HepG2 (cell line): ENCODE results near the gene MOB3C. TPM values are rescaled to one million over a fixed set of nuclear protein-coding genes. Genes with fewer than 3 reads are reported as not detected.

ENCODE experiments used
- AKAP8 ChIP-seq: sonication (generic); formaldehyde crosslinking; IDR thresholded peaks from 2 replicates; pipeline ENCODE4 v1.5.1; 2020; ENCODE audit warnings: mild to moderate bottlenecking, missing genetic modification reagents
- GATAD1 ChIP-seq: IDR thresholded peaks from 2 replicates; pipeline ENCODE4 v1.6.1; 2016; ENCODE audit warnings: missing genetic modification reagents, missing compliant biosample characterization
- HHEX ChIP-seq: IDR thresholded peaks from 2 replicates; pipeline ENCODE4 v1.6.1; 2016; ENCODE audit warnings: control low read depth
- IKZF1 ChIP-seq: fragments of 450-650 bp; IDR thresholded peaks from 2 replicates; pipeline ENCODE4 v1.7.1; 2016
- JARID2 ChIP-seq: sonication (generic); formaldehyde crosslinking; IDR thresholded peaks from 2 replicates; pipeline ENCODE4 v1.8.1; 2023; ENCODE audit warnings: missing genetic modification reagents, inconsistent platforms; ENCODE audit not compliant: insufficient replicate concordance
- KDM2A ChIP-seq: sonication (generic); formaldehyde crosslinking; IDR thresholded peaks from 2 replicates; pipeline ENCODE4 v1.4.0; 2020; ENCODE audit warnings: low read depth, missing genetic modification reagents, borderline replicate concordance
- MAZ ChIP-seq, 2 experiments: sonication (generic) in 1 of 2; formaldehyde crosslinking in 1 of 2; IDR thresholded peaks; 2 replicates each; pipeline versions ENCODE4 v1.5.0 to v1.6.1; 2012 to 2020; ENCODE audit warnings: low read depth in 2 of 2, mild to moderate bottlenecking in 2 of 2, borderline replicate concordance in 1 of 2, improper control_type of control experiment in 1 of 2, low read length in 1 of 2, missing genetic modification reagents in 1 of 2, moderate library complexity in 1 of 2
- NCOA1 ChIP-seq: sonication (generic); formaldehyde crosslinking; IDR thresholded peaks from 2 replicates; pipeline ENCODE4 v1.9.0; 2021; ENCODE audit warnings: missing genetic modification reagents
- SAFB2 ChIP-seq: sonication (generic); formaldehyde crosslinking; IDR thresholded peaks from 2 replicates; pipeline ENCODE4 v1.5.1; 2020; ENCODE audit warnings: missing genetic modification reagents, low read depth, mild to moderate bottlenecking, borderline replicate concordance
- TBL1XR1 ChIP-seq: fragments of 150-350 bp; IDR thresholded peaks from 2 replicates; pipeline ENCODE4 v1.6.1; 2014; ENCODE audit warnings: borderline replicate concordance, low read length; ENCODE audit not compliant: partially characterized antibody
- YY1 ChIP-seq: IDR thresholded peaks from 2 replicates; pipeline ENCODE4 v1.6.1; 2011; ENCODE audit warnings: low read length, low read depth, moderate library complexity, mild to moderate bottlenecking; ENCODE audit not compliant: insufficient read depth, insufficient replicate concordance
- ZBTB3 ChIP-seq: sonication (generic); formaldehyde crosslinking; IDR thresholded peaks from 2 replicates; pipeline ENCODE4 v1.4.0; 2020; ENCODE audit warnings: low read depth, mild to moderate bottlenecking, moderate library complexity, missing genetic modification reagents, borderline replicate concordance
- ZC3H13 ChIP-seq: sonication (generic); formaldehyde crosslinking; IDR thresholded peaks from 2 replicates; pipeline ENCODE4 v1.8.1; 2023; ENCODE audit warnings: mild to moderate bottlenecking, missing genetic modification reagents, moderate library complexity
- ZNF225 ChIP-seq: sonication (generic); formaldehyde crosslinking; IDR thresholded peaks from 2 replicates; pipeline ENCODE4 v1.4.0; 2020; ENCODE audit warnings: mild to moderate bottlenecking, missing genetic modification reagents
- polyA plus RNA-seq, 8 experiments: library from polyadenylated mRNA; depleted of rRNA in 3 of 8; stranded (reverse) in 7 of 8; unstranded in 1 of 8; fragments of >200 nt; fragmentation: Illumina TruSeq in 4 of 8; extraction: Trizol in 4 of 8; gene quantifications; 2 replicates each; pipeline versions ENCODE4 v1.2.1 to v1.2.3, GENCODE V29; 2011 to 2016; ENCODE audit warnings: low read depth in 4 of 8, missing spikeins in 1 of 8, mixed read lengths in 1 of 8; ENCODE audit not compliant: insufficient read depth in 1 of 8
- total RNA-seq, 5 experiments: library from RNA; depleted of rRNA; stranded (reverse); fragments of >200 nt; fragmentation: Illumina TruSeq; extraction: Trizol; gene quantifications; 2 replicates each; pipeline ENCODE4 v1.2.3, GENCODE V29; 2016; ENCODE audit warnings: low read depth in 1 of 5
- TF ChIP-seq, protein P1 (sequence below): sonication (generic); formaldehyde crosslinking; IDR thresholded peaks from 2 replicates; pipeline ENCODE4 v1.4.0; 2020; ENCODE audit warnings: missing genetic modification reagents
- TF ChIP-seq, protein P2 (sequence below): sonication (generic); formaldehyde crosslinking; IDR thresholded peaks from 2 replicates; pipeline ENCODE4 v1.5.1; 2020; ENCODE audit warnings: mild to moderate bottlenecking, missing genetic modification reagents, moderate library complexity
- TF ChIP-seq, protein P3 (sequence below): fragments of 450-650 bp; IDR thresholded peaks from 2 replicates; pipeline ENCODE4 v1.6.1; 2017; ENCODE audit warnings: mild to moderate bottlenecking
- TF ChIP-seq, protein P4 (sequence below): IDR thresholded peaks from 2 replicates; pipeline ENCODE4 v1.6.1; 2016; ENCODE audit warnings: mild to moderate bottlenecking

MOB3C gene
- total and polyA plus RNA-seq, 2 of the 13 experiments (the other 11 are each of a cell fraction or from before 2014, with no cell fraction given), result 3.5 to 4.1 TPM

DNA sequence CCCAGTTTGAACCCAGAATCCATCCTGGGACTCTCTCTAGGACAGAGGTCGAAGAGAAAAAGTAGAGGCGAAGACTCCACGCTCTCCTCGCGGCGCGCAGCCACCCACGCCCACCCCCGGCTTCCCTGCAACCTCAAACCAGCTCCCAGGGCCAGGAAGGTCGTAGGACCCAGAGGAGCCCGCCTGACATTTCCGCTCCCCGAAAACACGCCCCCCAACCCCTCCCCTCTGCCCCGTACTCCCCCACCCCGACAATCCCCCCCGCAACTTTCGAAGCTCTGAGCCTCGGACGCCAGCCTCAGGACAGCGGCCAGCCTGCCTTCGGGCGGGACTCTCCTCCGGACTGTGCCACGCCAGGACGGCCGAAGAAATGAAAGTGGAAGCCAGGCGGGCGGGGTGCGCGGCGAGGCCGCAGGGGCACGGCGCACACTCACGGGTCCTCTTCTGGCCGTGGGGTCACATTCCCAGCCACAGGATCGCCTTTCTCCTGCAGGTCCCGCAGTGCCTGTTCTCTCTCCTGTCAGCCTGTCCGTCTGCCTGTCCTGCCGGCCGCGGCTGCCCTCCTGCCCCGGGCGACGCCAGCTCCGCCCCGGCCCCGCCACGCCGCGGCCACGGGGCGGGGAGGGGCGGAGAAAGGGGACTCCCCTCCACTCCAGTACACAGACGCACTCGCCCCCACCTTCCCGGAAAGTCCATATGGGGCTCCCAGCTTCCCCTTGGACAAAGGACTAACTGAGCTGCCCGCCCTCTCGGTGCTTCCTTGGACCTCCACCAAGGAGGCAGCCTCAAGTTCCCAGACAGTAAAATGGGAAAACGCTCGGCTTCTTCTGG, at the start of gene MOB3C (continued):
- TF ChIP-seq, protein P1, sequence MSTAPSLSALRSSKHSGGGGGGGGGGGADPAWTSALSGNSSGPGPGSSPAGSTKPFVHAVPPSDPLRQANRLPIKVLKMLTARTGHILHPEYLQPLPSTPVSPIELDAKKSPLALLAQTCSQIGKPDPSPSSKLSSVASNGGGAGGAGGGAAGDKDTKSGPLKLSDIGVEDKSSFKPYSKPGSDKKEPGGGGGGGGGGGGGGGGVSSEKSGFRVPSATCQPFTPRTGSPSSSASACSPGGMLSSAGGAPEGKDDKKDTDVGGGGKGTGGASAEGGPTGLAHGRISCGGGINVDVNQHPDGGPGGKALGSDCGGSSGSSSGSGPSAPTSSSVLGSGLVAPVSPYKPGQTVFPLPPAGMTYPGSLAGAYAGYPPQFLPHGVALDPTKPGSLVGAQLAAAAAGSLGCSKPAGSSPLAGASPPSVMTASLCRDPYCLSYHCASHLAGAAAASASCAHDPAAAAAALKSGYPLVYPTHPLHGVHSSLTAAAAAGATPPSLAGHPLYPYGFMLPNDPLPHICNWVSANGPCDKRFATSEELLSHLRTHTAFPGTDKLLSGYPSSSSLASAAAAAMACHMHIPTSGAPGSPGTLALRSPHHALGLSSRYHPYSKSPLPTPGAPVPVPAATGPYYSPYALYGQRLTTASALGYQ (CRISPR knock-in tag), result no peak
- TF ChIP-seq KDM2A (CRISPR knock-in tag), result no peak; the same call in 1 of the 2 replicates
- no peak for TF ChIP-seq SAFB2 (CRISPR knock-in tag)
- no peak for TF ChIP-seq ZNF225 (CRISPR knock-in tag)
- TF ChIP-seq JARID2 (CRISPR knock-in tag), result no peak
- TF ChIP-seq, protein P2, sequence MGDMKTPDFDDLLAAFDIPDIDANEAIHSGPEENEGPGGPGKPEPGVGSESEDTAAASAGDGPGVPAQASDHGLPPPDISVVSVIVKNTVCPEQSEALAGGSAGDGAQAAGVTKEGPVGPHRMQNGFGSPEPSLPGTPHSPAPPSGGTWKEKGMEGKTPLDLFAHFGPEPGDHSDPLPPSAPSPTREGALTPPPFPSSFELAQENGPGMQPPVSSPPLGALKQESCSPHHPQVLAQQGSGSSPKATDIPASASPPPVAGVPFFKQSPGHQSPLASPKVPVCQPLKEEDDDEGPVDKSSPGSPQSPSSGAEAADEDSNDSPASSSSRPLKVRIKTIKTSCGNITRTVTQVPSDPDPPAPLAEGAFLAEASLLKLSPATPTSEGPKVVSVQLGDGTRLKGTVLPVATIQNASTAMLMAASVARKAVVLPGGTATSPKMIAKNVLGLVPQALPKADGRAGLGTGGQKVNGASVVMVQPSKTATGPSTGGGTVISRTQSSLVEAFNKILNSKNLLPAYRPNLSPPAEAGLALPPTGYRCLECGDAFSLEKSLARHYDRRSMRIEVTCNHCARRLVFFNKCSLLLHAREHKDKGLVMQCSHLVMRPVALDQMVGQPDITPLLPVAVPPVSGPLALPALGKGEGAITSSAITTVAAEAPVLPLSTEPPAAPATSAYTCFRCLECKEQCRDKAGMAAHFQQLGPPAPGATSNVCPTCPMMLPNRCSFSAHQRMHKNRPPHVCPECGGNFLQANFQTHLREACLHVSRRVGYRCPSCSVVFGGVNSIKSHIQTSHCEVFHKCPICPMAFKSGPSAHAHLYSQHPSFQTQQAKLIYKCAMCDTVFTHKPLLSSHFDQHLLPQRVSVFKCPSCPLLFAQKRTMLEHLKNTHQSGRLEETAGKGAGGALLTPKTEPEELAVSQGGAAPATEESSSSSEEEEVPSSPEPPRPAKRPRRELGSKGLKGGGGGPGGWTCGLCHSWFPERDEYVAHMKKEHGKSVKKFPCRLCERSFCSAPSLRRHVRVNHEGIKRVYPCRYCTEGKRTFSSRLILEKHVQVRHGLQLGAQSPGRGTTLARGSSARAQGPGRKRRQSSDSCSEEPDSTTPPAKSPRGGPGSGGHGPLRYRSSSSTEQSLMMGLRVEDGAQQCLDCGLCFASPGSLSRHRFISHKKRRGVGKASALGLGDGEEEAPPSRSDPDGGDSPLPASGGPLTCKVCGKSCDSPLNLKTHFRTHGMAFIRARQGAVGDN, result peak; percentile 84
- TF ChIP-seq TBL1XR1, result no peak
- TF ChIP-seq IKZF1, result no peak
- no peak for TF ChIP-seq NCOA1 (CRISPR knock-in tag)
- no peak for TF ChIP-seq AKAP8 (CRISPR knock-in tag)
- TF ChIP-seq, protein P3, sequence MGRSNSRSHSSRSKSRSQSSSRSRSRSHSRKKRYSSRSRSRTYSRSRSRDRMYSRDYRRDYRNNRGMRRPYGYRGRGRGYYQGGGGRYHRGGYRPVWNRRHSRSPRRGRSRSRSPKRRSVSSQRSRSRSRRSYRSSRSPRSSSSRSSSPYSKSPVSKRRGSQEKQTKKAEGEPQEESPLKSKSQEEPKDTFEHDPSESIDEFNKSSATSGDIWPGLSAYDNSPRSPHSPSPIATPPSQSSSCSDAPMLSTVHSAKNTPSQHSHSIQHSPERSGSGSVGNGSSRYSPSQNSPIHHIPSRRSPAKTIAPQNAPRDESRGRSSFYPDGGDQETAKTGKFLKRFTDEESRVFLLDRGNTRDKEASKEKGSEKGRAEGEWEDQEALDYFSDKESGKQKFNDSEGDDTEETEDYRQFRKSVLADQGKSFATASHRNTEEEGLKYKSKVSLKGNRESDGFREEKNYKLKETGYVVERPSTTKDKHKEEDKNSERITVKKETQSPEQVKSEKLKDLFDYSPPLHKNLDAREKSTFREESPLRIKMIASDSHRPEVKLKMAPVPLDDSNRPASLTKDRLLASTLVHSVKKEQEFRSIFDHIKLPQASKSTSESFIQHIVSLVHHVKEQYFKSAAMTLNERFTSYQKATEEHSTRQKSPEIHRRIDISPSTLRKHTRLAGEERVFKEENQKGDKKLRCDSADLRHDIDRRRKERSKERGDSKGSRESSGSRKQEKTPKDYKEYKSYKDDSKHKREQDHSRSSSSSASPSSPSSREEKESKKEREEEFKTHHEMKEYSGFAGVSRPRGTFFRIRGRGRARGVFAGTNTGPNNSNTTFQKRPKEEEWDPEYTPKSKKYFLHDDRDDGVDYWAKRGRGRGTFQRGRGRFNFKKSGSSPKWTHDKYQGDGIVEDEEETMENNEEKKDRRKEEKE, result no peak
- 0 out of 2 replicates have a peak, but pooled peaks have one; percentile 31 for TF ChIP-seq ZC3H13 (CRISPR knock-in tag)
- TF ChIP-seq YY1, result no peak
- TF ChIP-seq ZBTB3 (CRISPR knock-in tag), result no peak
- 0 out of 2 replicates have a peak, but pooled peaks have one; percentile 23 for TF ChIP-seq MAZ (IDR thresholded peaks at IDR 0.05; ENCODE audit: borderline replicate concordance, low read depth, low read length)
- peak; percentile 38; the same call in 1 of the 2 replicates for TF ChIP-seq MAZ (CRISPR knock-in tag; IDR thresholded peaks at IDR 0.05; ENCODE audit: low read depth)
- TF ChIP-seq, protein P4, sequence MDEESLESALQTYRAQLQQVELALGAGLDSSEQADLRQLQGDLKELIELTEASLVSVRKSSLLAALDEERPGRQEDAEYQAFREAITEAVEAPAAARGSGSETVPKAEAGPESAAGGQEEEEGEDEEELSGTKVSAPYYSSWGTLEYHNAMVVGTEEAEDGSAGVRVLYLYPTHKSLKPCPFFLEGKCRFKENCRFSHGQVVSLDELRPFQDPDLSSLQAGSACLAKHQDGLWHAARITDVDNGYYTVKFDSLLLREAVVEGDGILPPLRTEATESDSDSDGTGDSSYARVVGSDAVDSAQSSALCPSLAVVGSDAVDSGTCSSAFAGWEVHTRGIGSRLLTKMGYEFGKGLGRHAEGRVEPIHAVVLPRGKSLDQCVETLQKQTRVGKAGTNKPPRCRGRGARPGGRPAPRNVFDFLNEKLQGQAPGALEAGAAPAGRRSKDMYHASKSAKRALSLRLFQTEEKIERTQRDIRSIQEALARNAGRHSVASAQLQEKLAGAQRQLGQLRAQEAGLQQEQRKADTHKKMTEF (CRISPR knock-in tag), result 0 out of 2 replicates have a peak, but pooled peaks have one; percentile 28
- TF ChIP-seq HHEX (CRISPR knock-in tag), result no peak
- TF ChIP-seq GATAD1 (CRISPR knock-in tag), result no peak
